ENCODE data around the gene ADIRF. TPM values are rescaled to one million over a fixed set of nuclear protein-coding genes. Genes with fewer than 3 reads are reported as not detected.

The ADIRF gene
- polyA plus RNA-seq, 1 donor (not counting 4 experiments of a cell fraction or from before 2014, with no cell fraction given), result 157 TPM

DNA sequence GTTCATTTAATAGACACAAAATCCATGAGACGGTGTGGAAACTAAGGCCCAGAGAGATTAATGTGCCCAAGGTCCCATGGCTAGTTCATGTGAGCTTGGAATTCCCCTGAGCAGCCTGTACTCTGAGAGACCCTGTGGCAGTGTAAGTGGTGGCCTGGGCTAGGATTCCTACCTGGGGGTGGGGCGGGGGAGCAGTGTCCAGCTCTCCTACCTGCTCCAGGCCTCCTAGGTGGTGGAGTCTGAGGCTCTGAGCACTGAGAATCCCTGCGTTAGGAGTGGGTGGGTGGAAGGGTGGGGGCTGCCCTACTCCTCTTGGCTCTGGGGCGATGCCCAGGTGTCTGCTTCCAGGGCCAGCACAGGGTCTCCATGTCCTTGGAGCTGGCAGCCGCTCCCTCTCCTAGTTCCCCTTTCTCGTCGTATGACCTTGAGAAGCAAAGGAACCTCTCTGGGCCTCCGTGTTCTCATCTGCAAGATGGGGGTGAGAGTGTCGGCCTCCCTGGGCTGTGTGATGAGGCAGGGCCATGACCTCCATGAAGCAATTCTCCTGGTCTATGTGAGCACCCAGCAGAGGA lies 7.3 kb upstream of the ADIRF start:
- Histone ChIP-seq H3K9ac (ENCODE audit: control insufficient read depth, extremely low read depth, insufficient read depth, low read length) (no peak overlapping the region), H3K27ac (ENCODE audit: control insufficient read depth, insufficient read depth, low read length) (peak overlapping the region; percentile 10), H3K27me3 (ENCODE audit: control insufficient read depth, extremely low read depth, insufficient read depth, low read length) (no peaks in the 10 kb centered on the region), H3K4me2 (ENCODE audit: control insufficient read depth, extremely low read depth, insufficient read depth, low read depth, low read length) (no peak overlapping the region), H3K9me3 (ENCODE audit: control insufficient read depth, low read depth, low read length) (no peaks in the 10 kb centered on the region), H3K9me1 (ENCODE audit: control insufficient read depth, extremely low read depth, insufficient read depth, low read length) (peaks cover 2% of the 10 kb centered on the region), H4K20me1 (ENCODE audit: control insufficient read depth, extremely low read depth, insufficient read depth, low read length) (peaks cover 3% of the 10 kb centered on the region), H3K79me2 (ENCODE audit: control insufficient read depth, insufficient read depth, low read length) (peaks cover 19% of the 10 kb centered on the region), H3K36me3 (ENCODE audit: control insufficient read depth in 2 of 2, extremely low read depth in 1 of 2, insufficient read depth in 2 of 2, low read length in 2 of 2) (peaks cover 2 to 5% of the 10 kb centered on the region in 2 experiments), H2AFZ (ENCODE audit: control insufficient read depth, low read length) (no peak overlapping the region), H3K4me1 (ENCODE audit: control insufficient read depth, extremely low read depth, insufficient read depth, low read length) (peaks cover 44% of the 10 kb centered on the region), H3K4me3 (ENCODE audit: control insufficient read depth in 2 of 3, extremely low read depth in 1 of 3, insufficient read depth in 2 of 3, low read depth in 1 of 3, low read length in 3 of 3) (no peak overlapping the region)
- TF ChIP-seq EZH2 (IDR thresholded peaks at IDR 0.05; ENCODE audit: low read length), result no peak
- TF ChIP-seq, protein P1, sequence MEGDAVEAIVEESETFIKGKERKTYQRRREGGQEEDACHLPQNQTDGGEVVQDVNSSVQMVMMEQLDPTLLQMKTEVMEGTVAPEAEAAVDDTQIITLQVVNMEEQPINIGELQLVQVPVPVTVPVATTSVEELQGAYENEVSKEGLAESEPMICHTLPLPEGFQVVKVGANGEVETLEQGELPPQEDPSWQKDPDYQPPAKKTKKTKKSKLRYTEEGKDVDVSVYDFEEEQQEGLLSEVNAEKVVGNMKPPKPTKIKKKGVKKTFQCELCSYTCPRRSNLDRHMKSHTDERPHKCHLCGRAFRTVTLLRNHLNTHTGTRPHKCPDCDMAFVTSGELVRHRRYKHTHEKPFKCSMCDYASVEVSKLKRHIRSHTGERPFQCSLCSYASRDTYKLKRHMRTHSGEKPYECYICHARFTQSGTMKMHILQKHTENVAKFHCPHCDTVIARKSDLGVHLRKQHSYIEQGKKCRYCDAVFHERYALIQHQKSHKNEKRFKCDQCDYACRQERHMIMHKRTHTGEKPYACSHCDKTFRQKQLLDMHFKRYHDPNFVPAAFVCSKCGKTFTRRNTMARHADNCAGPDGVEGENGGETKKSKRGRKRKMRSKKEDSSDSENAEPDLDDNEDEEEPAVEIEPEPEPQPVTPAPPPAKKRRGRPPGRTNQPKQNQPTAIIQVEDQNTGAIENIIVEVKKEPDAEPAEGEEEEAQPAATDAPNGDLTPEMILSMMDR (optimal IDR thresholded peaks at IDR 0.05 in 1 of 3, IDR thresholded peaks at IDR 0.05 in 1 of 3, conservative IDR thresholded peaks at IDR 0.05 in 1 of 3; ENCODE audit: extremely low read depth in 1 of 3, insufficient read depth in 2 of 3, low read length in 3 of 3), result no peak
- DNase-seq (ENCODE audit: low read depth, low spot score) (no peak), FAIRE-seq (no peak)
- dilution Hi-C loops (cut with MboI; ENCODE audit: extremely low pct_ligation_motif_present, low sequenced_read_pairs), result no loop called here

DNA sequence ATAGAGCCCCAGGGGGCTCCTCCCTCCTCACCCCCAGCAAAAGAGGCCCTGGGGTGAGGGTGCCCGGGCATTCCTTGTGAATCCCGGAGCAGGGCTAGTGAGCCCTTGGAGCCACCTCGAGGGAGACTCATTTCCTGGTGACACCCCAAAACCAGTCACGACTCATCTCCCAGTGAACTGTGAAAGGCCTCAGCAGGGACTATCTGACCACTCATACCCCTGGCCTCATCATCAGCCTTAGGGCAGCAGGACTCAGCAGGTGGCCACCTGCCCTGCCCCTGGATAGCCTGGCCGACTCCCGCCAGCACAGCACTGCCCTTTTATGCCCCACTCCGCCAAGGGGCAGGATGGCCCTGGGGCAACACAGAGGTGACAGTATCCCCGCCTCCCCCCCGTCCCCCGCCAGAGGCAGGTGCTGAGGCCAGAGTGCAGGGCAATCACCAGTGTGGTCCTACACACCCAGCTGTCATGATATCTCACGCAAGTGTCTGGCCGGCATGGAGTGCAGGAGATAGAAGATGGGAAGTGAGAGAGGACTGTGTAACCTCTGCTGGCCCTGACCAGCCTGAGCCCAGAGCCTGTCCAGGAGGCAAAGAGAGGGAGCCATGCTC lies 6.7 kb upstream of the ADIRF start:
- no peak for FAIRE-seq
- Histone ChIP-seq H3K27me3 (ENCODE audit: control insufficient read depth, extremely low read depth, insufficient read depth, low read length) (no peaks in the 10 kb centered on the region), H3K4me2 (ENCODE audit: control insufficient read depth, extremely low read depth, insufficient read depth, low read depth, low read length) (no peak overlapping the region), H3K4me3 (ENCODE audit: control insufficient read depth in 2 of 3, extremely low read depth in 1 of 3, insufficient read depth in 2 of 3, low read depth in 1 of 3, low read length in 3 of 3) (no peak overlapping the region), H3K4me1 (ENCODE audit: control insufficient read depth, extremely low read depth, insufficient read depth, low read length) (peaks cover 51% of the 10 kb centered on the region), H3K9me1 (ENCODE audit: control insufficient read depth, extremely low read depth, insufficient read depth, low read length) (peaks cover 2% of the 10 kb centered on the region), H3K36me3 (ENCODE audit: control insufficient read depth in 2 of 2, extremely low read depth in 1 of 2, insufficient read depth in 2 of 2, low read length in 2 of 2) (peaks cover 2 to 6% of the 10 kb centered on the region in 2 experiments), H3K79me2 (ENCODE audit: control insufficient read depth, insufficient read depth, low read length) (peaks cover 24% of the 10 kb centered on the region), H3K27ac (ENCODE audit: control insufficient read depth, insufficient read depth, low read length) (no peak overlapping the region), H4K20me1 (ENCODE audit: control insufficient read depth, extremely low read depth, insufficient read depth, low read length) (no peaks in the 10 kb centered on the region), H3K9me3 (ENCODE audit: control insufficient read depth, low read depth, low read length) (no peaks in the 10 kb centered on the region), H2AFZ (ENCODE audit: control insufficient read depth, low read length) (no peak overlapping the region), H3K9ac (ENCODE audit: control insufficient read depth, extremely low read depth, insufficient read depth, low read length) (no peak overlapping the region)
- dilution Hi-C loops (cut with MboI; ENCODE audit: extremely low pct_ligation_motif_present, low sequenced_read_pairs), result no loop called here
- DNase-seq (ENCODE audit: low read depth, low spot score), result no peak
- TF ChIP-seq, protein P1 (optimal IDR thresholded peaks at IDR 0.05 in 1 of 3, IDR thresholded peaks at IDR 0.05 in 1 of 3, conservative IDR thresholded peaks at IDR 0.05 in 1 of 3; ENCODE audit: extremely low read depth in 1 of 3, insufficient read depth in 2 of 3, low read length in 3 of 3), result no peak
- no peak for TF ChIP-seq EZH2 (IDR thresholded peaks at IDR 0.05; ENCODE audit: low read length)
